Activated gamma-delta T cell treated with anti-CD3 and anti-CD28 coated beads, Interleukin-2, amount 50 U/mL, for 16 hours (primary cell): ENCODE results near the gene S100B.
"Not testable (repeated sequence)": the region's sequence is repeated elsewhere in the genome, so short reads cannot be mapped to it uniquely, and the experiment has no call there.

Experiments used
- DNase-seq: peaks from one replicate; pipeline ENCODE4 v3.0.0-alpha.2; 2020; ENCODE audit warnings: low read depth

S100B gene

DNA sequence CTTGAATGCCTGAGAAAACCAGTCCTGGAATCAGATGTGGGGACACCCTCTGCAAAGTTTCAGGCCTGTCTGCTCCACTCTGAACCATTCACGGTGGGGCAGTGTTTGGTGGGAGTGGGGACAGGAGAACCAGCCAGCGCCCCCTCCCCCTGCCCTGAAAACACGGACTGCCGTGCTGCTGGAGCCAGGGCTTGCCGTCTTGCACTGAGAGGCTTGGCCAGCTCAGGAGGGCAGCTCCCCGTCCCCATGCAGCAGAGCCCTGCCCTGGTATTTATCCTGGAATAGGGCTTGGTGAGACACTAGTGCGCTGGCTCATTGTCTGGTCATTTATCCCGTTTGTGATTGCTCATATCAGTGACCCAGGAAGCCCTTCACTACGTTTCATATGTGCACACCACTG is 3.9 kb downstream of the S100B start:
- DNase-seq = no peak

DNA sequence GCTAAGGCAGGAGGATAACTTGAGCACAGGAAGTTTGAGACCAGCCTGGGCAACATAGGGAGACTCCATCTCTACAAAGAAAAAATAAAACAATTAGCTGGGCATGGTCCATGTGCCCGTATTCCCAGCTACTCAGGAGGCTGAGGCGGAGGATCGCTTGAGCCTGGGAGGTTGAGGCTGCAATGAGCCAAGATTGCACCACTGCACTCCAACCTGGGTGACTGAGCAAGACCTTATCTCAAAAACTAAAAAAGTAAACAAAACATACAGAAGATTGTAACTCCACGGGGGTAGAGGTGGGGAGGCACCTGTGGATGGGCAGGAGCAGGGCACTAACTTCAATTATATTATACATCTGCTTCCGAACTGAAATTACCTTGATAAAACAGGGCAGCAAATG is 4.6 kb downstream of the S100B start:
- no peak for DNase-seq

DNA sequence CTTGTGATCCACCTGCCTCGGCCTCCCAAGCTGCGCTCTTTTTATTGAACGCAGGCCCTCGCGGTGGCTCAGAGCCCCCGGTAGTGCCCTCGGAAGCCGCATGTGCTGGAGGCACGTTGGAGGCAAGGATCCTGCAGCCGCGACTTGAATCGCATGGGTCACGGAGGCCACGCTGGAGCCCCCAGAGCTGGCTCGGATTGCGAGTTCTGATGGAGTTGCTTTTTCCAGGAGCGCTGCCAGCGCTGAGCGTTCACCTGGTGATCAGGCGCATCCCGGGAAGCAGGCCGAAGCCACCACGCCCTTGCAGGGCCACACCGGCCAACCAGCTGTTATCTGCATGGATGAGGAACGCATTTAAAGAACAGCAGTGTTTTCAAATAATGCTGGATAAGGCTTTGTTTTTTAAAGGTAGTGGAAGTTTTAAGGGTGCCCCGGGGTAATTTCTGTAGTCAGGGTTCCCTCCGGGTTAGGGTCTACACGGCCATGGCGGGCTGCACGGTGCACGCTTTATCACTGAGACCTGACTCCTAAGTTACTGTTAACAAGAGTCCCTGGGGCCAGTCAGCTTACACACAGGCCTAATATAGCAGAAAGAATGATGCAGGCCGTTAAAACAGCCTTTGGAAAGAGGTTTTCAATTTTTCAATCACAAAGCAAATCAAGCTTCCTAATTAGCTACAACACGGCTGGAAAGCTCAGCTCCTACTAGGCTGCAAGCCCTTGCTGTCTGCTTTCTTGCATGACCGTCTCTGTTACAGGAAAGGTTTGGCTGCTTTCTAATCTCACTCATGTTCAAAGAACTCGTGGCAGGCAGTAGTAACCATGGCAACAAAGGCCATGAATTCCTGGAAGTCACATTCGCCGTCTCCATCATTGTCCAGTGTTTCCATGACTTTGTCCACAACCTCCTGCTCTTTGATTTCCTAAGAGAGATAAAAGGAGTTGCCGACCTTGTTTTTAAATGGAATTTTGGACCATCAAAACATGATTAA is 6.0 kb downstream of the S100B start:
- DNase-seq = no peak

DNA sequence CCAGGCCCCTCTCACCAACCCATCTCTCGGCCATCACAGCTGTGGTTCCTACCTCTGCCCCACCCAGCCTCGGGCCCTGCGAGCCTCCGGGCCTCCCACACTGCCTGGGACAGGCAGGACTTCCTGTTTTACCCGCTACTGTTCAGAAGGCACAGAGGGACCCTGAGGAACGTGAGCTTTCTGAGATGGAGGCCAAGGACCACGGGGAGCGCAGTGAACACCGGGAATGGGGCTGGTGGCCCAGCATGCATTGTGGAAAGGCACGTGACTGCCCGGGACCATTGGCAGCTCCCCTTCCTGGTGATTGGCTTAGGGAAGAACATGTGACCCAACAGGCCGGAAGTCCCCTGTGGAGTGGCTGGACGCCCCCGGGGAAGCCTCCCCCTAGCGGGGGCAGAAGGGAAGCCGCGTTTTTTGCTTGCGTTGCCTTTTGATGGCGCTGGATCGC is 7.0 kb downstream of the S100B start:
- no peak for DNase-seq

DNA sequence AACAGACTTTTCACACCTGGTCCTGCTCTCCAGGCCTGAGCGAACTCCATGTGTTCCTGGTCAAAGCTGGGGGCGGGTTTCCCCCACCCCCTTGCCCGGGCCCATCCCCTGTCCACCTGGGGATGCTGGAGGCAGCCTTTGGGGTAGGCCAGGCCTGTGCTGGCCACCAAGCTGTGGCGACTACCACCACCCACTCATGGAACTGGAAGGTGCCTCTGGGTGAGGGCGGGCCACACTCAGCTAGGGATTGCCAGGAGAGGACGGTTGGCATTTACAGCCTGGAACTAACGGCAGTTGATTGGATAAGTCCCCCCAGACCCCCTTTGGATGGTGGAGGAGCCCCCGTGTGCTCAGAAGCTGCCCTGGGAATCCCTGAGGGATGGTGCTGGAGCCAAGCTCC is 7.9 kb downstream of the S100B start:
- DNase-seq = no peak

DNA sequence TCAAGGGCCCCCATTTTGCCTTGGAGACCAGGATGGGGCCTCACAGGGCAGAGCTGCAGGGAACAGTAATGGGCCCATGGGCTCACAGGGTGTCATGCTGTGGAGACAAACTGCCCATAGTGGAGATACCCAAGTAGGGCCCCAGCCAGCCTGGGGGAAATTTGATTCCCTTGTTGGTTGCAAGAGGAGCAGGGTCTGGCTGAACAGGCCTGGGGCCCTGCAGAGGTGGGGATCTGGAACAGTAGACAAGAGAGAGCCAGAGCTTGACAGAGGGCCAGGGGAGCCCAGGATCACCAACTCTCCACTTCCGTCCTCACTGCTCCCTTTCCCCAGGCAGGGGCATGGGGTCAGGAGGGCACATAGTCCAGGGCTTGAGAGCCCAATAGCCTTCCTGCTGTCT is 8.7 kb downstream of the S100B start:
- DNase-seq = no peak

DNA sequence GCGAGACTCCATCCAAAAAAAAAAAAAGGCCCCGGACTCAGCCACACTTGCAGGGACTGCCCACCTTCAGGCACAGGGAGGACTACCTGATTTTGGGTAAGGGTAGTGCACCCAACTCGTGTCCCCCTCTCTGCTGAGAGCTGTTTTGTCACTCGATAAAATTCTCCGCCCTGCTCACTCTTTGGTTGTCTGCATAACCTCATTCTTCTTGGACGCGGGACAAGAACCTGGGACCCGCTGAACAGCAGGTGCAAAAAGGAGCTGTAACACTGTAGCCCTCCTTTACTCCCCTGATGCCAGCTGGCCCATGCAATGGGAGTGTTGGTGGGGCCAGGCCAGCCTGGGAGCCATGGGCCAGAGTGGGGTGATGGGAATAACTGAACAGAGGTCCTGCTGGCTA is 10.6 kb downstream of the S100B start:
- no peak for DNase-seq

DNA sequence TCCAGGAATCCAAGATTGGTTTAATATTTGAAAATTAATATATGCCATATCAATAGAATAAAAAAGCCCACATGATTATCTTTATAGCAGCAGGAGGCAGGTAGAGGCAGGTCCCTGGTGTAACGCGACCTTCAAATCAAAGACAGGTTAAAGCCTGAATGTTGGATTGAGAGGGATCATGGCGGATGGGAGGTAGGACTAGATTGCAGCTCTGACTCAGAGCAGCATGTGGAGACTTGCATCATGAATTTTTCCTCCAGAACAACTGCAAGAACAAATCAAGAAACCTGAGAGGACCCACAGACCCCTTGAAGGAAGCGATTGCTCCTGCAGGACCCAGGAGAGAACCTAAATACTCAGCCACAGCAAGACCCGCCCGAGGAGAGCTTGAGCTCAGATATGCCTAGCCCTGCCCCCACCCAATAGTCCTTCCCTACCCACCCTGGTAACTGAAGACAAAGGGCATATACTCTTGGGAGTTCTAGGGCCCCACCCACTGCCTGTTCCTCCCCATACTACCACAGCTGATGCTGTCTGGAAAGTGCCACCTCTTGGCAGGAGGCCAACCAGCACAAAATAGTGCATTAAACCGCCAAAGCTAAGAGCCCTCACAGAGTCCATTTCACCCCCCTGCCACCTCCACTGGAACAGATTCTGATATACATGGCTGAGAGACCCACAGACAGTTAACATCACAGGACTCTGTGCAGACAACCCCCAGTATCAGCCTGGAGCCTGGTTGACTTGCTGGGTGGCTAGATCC is 19.5 kb downstream of the S100B start:
- DNase-seq = no peak

DNA sequence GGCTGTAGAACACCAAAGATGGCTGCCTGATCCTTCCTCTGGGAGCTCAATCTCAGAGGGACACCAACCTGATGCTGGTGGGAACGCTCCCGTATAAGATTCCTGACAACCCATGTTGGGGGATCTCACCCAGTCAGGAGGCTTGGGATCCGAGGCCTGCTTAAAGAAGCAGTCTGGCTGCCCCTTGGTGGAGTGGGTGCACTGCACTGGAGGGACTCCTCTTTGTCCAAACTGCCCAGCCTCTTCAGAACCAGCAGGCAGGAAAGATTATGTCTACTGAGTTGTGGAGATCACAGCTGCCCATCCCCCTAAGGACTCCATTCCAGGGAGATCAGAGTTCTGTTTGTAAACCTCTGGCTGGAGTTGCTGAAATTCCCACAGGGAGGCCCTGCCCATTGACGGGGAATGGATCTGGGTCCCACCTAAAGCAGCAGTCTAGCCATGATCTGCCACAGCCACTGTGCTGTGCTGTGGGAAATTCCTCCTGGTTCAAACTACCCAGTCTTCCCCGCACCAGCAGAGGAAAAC is 23.0 kb downstream of the S100B start:
- no peak for DNase-seq

DNA sequence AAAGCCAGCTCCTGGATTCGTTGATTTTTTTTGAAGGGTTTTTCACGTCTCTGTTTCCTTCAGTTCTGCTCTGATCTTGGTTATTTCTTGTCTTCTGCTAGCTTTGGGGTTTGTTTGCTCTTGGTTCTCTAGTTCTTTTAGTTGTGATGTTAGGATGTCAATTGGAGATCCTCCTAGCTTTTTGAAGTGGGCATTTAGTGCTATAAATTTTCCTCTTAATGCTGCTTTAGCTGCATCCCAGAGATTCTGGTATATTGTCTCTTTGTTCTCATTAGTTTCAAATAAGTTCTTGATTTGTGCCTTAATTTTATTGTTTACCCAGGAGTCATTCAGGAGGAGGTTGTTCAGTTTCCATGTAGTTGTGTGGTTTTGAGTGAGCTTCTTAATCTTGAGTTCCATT is 25.5 kb downstream of the S100B start:
- DNase-seq = not testable (repeated sequence)

DNA sequence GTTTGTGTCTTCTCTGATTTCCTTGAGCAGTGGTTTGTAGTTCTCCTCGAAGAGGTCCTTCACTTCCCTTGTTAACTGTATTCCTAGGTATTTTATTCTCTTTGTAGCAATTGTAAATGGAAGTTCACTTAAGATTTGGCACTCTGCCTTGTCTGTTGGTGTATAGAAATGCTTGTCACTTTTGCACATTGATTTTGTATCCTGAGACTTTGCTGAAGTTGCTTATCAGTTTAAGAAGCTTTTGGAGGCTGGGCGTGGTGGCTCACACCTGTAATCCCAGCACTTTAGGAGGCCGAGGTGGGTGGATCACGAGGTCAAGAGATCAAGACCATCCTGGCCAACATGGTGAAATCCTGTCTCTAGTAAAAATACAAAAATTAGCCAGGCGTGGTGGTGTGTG is 27.1 kb downstream of the S100B start:
- DNase-seq = not testable (repeated sequence)

DNA sequence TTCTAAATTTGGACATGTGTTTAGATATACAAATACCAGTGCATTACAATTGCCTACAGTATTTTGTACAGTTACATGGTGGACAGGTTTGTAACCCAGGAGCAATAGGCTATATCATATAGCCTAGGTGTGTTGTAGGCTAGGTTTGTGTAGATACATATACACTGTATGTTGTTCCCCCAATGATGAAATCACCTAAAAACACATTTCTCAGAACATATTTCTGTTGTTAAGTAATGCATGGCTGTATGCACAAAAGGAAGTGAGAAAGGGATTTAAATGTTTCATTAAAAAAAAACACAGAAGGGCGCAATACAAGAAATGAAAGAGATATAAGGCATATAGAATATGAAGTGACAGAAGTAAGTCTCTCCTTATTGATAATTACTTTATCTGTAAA is 32.0 kb downstream of the S100B start:
- DNase-seq = no peak

DNA sequence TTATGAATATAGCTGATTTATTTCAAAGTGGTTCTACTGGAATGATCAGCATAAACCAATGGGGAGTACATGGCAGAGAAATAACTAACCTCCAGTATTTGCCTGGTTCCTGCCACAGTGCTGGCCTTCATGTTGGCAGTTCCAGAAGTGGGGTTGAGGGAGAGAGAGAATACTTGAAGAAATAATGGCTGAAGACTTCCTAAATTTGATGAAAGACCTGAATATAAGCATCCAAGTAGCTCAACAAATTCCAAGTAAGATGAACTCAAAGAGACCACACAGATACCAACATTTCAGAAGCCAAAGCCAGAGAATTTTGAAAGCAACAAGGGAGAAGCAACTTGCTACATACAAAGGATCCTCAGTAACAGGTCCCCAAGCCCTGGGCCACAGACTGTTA is 34.3 kb downstream of the S100B start:
- no peak for DNase-seq

DNA sequence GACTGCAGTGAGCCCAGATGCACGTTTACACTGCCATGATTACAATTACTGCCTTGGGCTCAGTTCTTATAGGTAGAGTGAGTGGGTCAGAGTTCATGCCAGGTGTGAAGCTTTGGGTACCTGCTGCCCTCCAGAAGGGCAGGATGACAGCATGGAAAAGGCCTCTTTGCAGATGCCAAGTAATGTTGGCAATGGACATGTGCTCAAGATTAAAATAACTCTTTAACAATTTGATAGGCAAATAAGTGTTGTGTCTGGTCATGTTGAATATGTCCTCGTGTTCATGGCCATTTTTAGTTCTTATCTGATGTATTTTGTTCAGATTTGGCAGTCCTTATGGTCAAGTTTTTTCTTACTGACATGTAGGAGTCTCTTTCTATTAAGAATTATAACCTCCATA is 34.8 kb downstream of the S100B start:
- no peak for DNase-seq

DNA sequence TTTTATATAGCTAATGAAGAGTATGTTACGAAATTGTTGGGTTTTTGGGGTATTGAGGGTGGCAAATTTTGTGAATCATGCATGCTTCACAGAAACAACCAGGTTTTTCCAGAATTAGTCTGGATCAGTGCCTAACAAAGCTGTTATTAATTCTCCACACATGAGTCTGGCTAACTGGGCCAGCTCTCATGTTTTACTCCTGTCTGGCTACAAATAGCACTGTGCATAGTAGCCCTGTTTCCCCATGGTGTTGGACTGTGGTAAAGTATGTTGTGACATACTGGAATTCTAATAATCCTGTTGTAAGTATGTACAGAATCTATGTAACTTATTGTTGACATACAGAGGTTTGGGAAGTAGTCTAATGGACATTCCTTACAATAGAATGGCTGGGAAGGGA is 35.8 kb downstream of the S100B start:
- no peak for DNase-seq

DNA sequence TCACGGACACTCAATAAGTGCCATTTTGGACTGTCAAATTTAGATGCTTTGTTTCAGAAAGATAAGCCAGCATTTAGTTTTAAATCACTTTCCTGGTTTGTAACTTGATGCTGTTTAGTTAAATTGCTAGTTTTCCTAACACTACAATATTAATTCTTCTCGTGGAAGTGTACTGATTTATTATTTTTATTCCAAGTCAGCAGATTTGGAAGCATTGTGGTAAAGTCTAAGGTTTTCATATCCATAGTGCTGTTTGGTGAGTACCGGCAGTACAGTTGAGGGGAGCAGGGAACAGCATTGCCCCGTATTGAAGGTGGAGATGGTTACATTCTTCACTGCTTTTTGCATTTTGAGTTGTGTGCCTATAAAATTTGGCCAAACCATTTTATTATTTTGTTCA is 36.3 kb downstream of the S100B start:
- DNase-seq = no peak

DNA sequence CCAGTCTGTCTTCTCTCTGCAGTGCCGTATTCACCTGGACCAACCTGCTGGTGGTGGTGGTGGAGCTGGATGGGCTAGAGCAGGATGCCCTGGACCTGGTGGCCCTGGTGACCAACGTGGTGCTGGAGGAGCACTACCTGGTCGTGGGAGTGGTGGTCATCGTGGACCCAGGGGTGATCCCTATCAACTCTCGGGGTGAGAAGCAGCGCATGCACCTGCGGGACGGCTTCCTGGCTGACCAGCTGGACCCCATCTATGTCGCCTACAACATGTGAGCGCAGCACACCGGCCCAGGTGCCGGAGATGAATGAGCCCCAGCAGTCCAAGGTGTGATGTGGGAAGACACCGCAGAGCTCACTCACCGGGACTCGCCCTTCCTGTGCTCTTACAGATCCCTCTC is 37.5 kb downstream of the S100B start:
- no peak for DNase-seq

DNA sequence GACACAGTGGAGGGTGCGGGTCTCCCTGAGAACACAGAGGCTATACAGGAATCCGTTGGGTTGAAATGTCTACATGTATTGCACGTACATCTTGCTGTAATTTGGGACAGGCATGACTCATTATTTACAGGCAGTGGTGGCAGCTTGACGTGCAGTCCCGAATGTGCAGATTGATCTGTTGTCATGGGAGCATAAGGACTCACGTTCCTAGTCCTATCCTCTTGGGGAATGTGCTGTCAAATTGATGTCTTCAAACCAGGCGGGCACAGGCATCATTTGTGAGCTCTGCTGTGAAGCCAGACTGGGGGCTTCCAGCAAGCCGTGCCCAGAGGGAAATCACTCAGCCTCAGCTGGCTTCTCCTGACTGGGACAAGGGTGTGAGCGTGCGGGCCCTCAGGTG is 40.5 kb downstream of the S100B start:
- DNase-seq = no peak

DNA sequence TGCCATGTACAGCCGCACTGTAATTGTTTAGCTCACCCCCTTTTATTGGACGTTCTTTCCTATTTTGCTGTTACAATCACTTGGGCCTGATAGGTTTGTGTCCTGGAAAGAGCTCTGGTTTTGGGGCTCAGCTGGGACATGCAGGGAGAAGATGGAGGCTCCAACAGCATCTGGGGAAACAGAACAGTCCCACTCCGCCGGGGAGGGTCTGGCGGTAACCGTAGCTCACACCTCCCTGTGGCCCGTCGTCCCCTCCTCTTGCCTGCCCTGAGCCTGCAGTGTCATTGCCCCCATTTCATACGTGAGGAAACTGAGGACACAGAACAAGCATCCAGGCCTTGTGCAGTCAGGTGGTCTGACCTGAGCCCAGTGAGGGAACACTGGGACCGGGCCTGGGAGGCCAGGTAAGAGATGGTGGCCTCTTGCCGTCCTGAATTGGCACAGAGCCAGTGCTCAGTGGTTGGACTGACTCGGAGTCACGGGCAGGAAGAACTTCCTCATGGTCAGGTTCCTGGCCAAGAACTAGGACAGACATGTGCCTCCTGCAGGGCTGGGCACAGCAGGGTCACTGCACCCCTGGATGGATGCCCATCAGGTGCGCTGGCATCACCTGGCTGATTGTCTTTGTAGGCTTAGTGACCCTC is 41.8 kb downstream of the S100B start:
- DNase-seq = no peak

DNA sequence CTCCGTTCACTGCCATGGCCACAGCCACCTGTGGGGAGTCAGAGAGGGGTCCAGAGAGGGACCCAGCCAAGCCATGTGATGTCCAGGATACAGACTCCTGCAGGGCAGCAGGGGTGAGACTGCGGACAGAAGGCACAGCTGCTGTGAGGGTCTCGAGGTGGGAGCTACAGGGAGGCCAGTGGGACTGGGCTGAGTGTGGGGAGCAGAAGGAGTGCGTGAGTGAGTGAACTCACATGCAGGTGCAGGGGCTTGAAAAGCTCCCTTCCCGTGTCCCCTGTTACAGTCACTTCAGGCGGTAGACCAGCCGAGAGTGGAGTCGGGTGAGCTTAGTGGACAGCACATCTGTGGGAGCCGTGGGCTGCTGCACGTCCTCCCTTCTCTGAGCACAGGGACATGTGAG is 42.4 kb downstream of the S100B start:
- no peak for DNase-seq

DNA sequence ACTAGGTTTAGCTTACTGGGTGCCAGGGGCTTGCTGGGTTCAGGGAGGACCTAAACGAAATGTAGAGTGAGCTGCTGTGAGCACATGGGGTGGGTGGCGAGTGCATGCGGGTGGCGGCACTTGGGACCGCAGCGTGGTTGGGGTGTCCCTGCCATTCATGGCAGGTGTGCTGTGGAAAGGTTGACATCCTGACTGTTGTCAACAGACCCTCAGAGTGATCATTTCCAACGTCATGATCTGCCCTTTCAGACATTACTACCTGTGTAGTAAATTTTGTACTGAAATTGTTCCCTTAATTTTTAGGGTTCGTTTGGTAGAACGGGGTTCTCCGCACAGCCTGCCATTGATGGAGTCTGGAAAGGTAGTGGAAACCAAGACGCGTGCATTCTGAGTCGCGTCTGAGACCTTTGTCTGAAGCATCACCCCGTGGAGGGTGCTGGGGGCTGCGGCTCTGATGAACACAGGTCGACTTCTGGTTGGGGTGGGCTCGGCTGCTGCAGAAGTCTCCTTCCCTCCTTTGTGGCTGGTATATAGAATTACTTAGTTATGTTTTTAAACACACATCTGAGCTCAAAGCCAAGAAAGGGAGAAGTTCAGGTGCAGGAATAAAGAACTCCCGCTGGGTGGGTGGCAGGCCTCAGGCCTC is 43.3 kb downstream of the S100B start:
- DNase-seq = no peak
